IPS-20b (cell line): Measurements from ENCODE around the gene OVAAL.
A peak's percentile ranks its signal among the peaks of the same experiment; 100 is the strongest.

Experiments used
- H3K27ac ChIP-seq: one replicate; pipeline ENCODE4 v1.5.1; 2013; ENCODE audit warnings: low read length
- H3K27me3 ChIP-seq: 2 replicates; pipeline ENCODE4 v1.6.1; 2013; ENCODE audit warnings: mild to moderate bottlenecking, low read length, inconsistent platforms; ENCODE audit not compliant: insufficient read depth
- H3K36me3 ChIP-seq: 2 replicates; pipeline ENCODE4 v1.6.1; 2013; ENCODE audit warnings: low read depth, mild to moderate bottlenecking, inconsistent platforms, low read length, moderate library complexity; ENCODE audit not compliant: insufficient read depth
- H3K4me1 ChIP-seq: 2 replicates; pipeline ENCODE4 v1.6.1; 2013; ENCODE audit warnings: mild to moderate bottlenecking, control low read depth, inconsistent platforms, low read length, moderate library complexity; ENCODE audit not compliant: insufficient read depth
- H3K4me3 ChIP-seq: 2 replicates; pipeline ENCODE4 v1.5.1; 2013; ENCODE audit warnings: mild to moderate bottlenecking, low read length, inconsistent platforms
- H3K9ac ChIP-seq: 2 replicates; pipeline ENCODE4 v1.6.1; 2013; ENCODE audit warnings: low read depth, mild to moderate bottlenecking, inconsistent platforms, low read length, moderate library complexity
- H3K9me3 ChIP-seq: 2 replicates; pipeline ENCODE4 v1.6.1; 2013; ENCODE audit warnings: mild to moderate bottlenecking, low read depth, low read length, inconsistent platforms; ENCODE audit not compliant: insufficient read depth

OVAAL gene

DNA sequence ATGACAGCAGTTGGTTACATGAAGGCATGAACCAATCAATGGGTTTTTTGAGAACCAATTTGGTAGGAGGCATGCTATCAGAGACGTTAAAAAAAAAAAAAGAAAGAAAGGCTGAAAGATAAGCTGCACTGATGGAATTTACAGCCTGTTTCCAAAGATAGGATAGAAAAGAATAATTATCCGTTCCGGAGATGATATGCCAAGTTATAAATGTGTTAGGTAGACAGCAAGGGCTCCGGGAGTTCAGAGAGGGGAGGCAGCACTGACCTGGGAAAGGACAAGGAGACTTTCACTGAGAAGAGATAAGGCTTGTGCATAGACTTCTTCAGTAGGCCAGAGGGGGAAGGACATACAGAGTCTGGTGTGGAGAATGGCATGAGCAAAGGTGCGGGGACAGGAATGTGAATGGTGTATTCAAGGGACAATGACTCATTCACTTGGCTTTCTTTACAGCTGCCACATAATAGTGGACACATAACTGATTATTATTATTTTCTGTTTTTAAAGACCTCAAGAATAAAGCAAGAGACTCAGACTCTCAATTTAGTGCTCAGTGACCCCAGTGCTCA lies 31.6 kb upstream of the OVAAL start:
- Histone ChIP-seq H3K4me1 (peaks cover 2% of the 10 kb centered on the region; the same call in 1 of the 2 replicates), H3K9me3 (no peaks in the 10 kb centered on the region), H3K27me3 (no peaks in the 10 kb centered on the region), H3K9ac (no peak overlapping the region), H3K36me3 (no peaks in the 10 kb centered on the region), H3K27ac (no peak overlapping the region), H3K4me3 (no peak overlapping the region)

DNA sequence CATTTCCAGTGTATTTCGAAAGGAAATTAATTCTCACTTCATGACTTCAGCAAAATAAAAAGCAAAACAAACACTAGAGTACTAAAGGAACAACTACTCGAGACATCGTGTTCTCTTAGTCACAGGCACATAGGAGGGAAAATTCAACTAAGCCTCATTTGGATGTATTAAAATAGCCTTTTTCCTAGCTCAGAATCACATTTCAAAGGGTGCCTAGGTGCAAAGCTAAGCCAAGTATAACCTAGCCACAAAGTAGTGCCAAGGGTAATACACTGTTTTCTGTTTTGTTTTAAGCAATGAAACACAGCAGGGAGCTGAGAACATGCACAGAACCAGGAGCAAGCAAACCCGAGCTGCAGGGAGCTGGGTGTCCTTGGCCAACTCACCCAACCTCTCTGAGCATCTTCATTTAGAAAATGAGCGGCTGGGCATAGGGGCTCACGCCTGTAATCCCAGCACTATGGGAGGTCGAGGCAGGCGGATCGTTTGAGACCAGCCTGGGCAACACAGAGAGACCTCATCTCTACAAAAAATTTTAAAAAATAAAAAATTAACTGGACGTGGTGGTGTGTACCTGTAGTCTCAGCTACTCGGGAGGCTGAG lies 29.8 kb upstream of the OVAAL start:
- no peaks in the 10 kb centered on the region for H3K9me3 ChIP-seq
- no peak overlapping the region for H3K27ac ChIP-seq
- H3K9ac ChIP-seq = no peak overlapping the region
- H3K4me3 ChIP-seq = no peak overlapping the region
- H3K36me3 ChIP-seq = no peaks in the 10 kb centered on the region
- no peaks in the 10 kb centered on the region for H3K27me3 ChIP-seq
- H3K4me1 ChIP-seq = no peaks in the 10 kb centered on the region

DNA sequence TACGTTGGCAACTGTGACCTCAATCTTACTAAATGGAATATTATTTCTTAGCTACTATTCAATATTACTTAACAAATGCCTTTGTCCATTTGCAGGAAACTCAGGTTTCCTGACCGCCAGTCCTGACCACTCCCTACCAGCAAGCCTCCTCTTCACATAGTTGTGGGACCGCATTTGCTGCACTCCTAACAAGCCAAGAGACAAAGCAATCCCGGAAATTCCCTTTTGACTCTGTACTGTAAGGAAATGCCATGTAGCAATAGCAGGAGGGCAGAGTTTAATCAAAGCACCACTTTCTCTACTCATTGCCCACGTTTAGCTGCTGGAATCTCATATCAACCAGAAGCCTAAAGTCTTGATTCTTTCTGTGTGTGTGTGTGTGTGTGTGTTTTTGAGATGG lies 28.3 kb upstream of the OVAAL start:
- Histone ChIP-seq H3K9ac (no peak overlapping the region), H3K4me1 (no peaks in the 10 kb centered on the region), H3K9me3 (no peaks in the 10 kb centered on the region), H3K27ac (no peak overlapping the region), H3K27me3 (no peaks in the 10 kb centered on the region), H3K4me3 (no peak overlapping the region), H3K36me3 (no peaks in the 10 kb centered on the region)

DNA sequence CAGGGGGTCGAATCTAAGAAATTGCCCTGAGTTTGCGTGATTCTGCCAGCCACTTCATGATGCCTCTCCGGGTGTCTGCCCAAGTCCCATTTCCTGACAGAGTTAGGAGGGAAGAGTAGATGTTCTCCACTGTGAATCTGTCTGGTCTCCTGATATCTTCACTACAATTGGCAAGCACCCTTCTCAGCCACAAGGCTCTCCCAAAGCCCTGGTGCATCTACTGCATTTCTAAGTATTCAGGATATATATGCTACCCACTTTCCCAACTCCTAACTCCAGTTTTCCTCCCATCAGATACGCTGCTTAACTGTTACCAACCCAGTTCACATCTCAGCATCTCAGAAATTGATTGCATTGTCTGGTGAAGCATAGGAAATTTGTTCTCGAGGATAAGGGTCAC lies 25.9 kb upstream of the OVAAL start:
- no peak overlapping the region for H3K9ac ChIP-seq
- no peaks in the 10 kb centered on the region for H3K9me3 ChIP-seq
- H3K27me3 ChIP-seq = no peaks in the 10 kb centered on the region
- no peak overlapping the region for H3K4me3 ChIP-seq
- H3K36me3 ChIP-seq = no peaks in the 10 kb centered on the region
- no peak overlapping the region for H3K27ac ChIP-seq
- no peaks in the 10 kb centered on the region for H3K4me1 ChIP-seq

DNA sequence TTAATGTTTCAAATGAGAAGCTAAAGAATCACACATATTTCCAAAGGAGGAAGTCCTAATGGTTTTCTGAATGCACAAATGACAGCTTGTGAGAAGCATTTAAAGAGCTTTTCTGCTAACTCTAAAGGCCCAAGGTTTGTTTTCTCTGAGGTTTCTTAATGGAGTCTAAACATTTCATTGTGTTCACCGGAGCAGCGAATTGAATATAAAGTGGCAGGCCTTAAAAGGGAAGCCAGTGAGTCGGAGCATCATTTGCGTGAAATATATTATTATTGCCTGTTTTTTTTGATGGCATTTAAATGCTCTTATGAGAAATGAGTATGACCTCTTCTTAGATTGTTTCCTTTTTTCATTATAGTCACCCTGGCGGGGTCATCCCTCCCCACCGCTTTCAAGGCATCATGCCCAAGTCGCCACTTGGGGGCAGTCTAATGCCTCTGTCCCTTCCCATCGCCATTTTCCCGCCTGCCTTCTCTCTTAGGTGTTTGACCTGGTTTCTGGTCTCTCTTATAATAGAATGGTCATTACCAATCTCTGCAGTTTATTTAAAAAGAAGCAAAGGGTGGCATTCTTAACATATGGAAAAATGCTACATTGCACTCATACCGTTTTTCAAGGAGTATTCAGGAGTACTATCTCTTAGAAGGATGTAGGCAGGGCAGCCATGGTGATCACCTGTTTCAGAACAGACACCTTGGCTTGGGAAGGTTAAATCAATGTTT lies 25.3 kb upstream of the OVAAL start:
- no peaks in the 10 kb centered on the region for H3K9me3 ChIP-seq
- H3K4me1 ChIP-seq = no peaks in the 10 kb centered on the region
- no peaks in the 10 kb centered on the region for H3K27me3 ChIP-seq
- no peak overlapping the region for H3K4me3 ChIP-seq
- no peak overlapping the region for H3K27ac ChIP-seq
- no peaks in the 10 kb centered on the region for H3K36me3 ChIP-seq
- H3K9ac ChIP-seq = 0 out of 2 replicates have a peak overlapping the region, but pooled peaks have one; percentile 15

DNA sequence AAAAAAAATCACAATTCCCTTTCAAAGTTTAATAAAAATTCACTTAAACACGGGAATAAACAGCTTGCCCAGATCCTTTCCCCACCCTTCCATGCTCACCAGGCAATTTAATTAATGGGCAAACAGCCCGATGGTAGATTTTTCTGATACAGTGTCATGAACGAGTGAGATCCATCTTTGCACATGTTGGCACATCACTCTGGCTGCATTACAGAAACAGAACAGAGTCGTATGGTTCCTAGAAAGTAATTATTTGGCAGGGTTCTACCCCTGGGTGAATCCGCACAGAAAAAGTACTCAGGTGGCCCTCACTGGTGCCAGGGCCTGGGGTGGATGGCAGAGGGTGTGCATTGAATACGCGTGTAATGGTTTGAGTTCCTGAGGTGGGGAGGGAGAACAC lies 24.6 kb upstream of the OVAAL start:
- H3K27ac ChIP-seq = no peak overlapping the region
- no peaks in the 10 kb centered on the region for H3K36me3 ChIP-seq
- no peaks in the 10 kb centered on the region for H3K9me3 ChIP-seq
- no peak overlapping the region for H3K9ac ChIP-seq
- H3K4me1 ChIP-seq = no peaks in the 10 kb centered on the region
- no peaks in the 10 kb centered on the region for H3K27me3 ChIP-seq
- no peak overlapping the region for H3K4me3 ChIP-seq

DNA sequence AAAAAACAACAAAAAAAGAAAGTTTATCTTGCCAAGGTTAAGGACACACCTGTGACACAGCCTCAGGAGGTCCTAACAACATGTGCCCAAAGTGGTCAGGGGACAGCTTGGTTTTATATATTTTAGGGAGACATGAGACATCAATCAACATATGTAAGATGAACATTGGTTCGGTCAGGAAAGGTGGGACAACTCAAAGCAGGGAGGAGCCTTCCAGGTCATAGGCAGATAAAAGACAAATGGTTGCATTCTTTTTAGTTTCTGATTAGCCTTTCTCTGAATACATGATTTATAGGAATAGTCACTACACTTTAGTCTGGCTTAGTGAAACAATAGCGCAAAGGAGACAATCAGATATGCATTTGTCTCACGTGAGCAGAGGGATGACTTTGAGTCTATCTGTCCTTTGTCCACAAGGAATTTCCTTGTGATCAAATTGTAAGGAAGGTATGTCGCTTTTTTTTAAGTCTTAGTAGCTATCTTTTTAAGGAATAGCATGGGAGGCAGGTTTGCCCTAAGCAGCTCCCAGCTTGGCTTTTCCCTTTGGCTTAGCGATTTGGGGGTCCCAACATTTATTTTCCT lies 23.3 kb upstream of the OVAAL start:
- H3K4me1 ChIP-seq = no peaks in the 10 kb centered on the region
- H3K27me3 ChIP-seq = no peaks in the 10 kb centered on the region
- no peak overlapping the region for H3K9ac ChIP-seq
- no peaks in the 10 kb centered on the region for H3K9me3 ChIP-seq
- H3K27ac ChIP-seq = no peak overlapping the region
- H3K4me3 ChIP-seq = no peak overlapping the region
- H3K36me3 ChIP-seq = no peaks in the 10 kb centered on the region

DNA sequence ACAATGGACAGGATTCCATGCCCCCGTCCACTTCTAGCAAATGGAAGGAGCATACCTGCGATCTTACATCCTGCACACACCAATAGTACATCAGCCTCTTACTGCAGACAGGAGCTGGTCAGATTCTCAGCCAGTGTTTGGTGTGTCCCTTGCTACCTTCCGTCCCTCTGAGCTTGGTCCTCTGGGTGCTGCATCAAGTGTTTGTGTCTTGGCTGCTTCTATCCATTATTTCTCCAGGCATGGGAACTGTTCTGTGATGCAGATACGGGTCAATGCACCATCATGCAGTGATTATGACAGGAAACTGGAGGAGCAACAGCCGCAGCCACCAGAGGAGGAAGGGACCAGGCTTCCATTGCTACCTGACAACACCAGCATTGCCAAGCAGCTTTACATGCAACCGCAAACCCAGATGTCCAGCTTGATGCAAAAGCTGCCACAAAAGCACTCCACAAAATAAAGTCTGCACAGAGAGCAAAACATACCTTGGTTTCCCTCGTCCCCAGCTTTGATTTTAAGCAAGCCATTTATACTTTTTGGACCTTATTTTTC lies 21.9 kb upstream of the OVAAL start:
- Histone ChIP-seq H3K9ac (no peak overlapping the region), H3K36me3 (no peaks in the 10 kb centered on the region), H3K4me3 (no peak overlapping the region), H3K9me3 (no peaks in the 10 kb centered on the region), H3K27ac (no peak overlapping the region), H3K4me1 (peaks cover under 1% of the 10 kb centered on the region; the same call in 1 of the 2 replicates), H3K27me3 (no peaks in the 10 kb centered on the region)

DNA sequence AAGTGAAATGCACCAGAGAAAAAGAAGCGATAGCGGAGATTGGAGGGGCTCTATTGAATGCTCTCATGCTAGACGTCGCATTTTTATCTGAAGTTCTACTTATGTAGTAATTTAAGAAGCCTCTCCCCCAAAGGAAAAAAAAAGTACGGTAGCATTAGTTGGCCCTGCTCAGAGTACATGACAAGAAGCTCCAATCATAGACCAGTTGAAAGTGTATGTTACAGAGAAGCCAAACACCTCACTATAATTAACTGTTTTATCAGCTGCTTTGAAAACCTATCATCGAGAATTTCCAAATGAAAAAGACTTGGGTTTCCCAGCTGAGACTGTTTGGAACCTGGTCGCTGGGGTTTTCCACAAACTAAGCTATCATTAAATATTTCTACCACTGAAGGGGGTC lies 19.6 kb upstream of the OVAAL start:
- Histone ChIP-seq H3K4me1 (peaks cover 10% of the 10 kb centered on the region), H3K9ac (no peak overlapping the region), H3K4me3 (no peak overlapping the region), H3K27ac (no peak overlapping the region), H3K9me3 (no peaks in the 10 kb centered on the region), H3K36me3 (no peaks in the 10 kb centered on the region), H3K27me3 (no peaks in the 10 kb centered on the region)

DNA sequence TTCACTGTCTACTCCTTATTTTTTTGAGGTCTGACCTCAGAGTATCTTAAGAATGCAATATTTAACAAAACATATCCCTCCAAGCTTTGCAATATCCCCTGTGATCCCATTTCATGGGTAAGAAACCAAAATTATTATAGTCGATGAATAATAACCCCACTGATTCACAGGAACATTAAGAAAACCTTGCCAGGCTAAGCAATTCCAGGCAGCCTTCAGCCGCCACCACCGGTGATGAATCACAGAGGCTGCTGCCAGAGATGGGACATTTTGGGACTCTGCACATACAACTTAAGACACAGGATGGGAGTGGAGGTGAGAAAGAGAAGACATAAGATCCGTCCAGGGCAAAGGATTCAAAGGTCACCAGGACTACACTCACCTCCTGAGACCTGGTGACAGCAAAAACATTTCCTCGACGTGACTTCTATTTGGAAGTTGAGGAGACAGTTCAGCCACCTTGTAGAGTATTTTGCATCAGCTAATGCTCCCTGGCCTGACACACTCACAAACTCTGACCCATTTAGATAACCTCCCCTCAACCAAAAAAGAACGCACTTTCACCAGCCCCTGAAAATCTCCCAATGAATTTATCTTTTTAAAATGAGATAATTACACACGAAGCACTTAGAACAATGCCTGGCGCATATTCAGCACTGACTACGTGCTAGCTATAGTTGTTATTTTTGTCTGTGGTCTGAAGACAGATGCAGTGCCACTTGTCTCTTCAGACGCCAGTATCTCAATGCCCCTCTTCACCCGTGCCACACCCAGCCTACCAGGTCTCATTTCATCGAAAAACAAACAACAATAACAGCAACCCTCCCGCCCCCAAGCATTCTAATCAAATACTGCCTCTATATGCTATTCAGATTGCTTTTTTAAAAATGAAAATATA lies 17.8 kb upstream of the OVAAL start:
- H3K27ac ChIP-seq = no peak overlapping the region
- no peak overlapping the region for H3K4me3 ChIP-seq
- no peaks in the 10 kb centered on the region for H3K9me3 ChIP-seq
- no peaks in the 10 kb centered on the region for H3K36me3 ChIP-seq
- H3K4me1 ChIP-seq = peaks cover 10% of the 10 kb centered on the region
- no peaks in the 10 kb centered on the region for H3K27me3 ChIP-seq
- H3K9ac ChIP-seq = no peak overlapping the region
